HFF-Myc (cell line): ENCODE measurements around the gene YBEY.

Experiments used
- DNase-seq: peaks from one replicate; pipeline ENCODE4 v3.0.0-alpha.2; 2011; ENCODE audit warnings: low read depth; ENCODE audit errors: extremely low read depth
- H3K4me3 ChIP-seq: replicated peaks from 2 replicates; pipeline ENCODE4 v1.5.1; 2011; ENCODE audit warnings: low read depth, mild to moderate bottlenecking, control low read depth, low read length
- CTCF ChIP-seq: IDR thresholded peaks from 2 replicates; pipeline ENCODE4 v1.5.1; 2012; ENCODE audit warnings: mild to moderate bottlenecking, low read depth, low read length, control low read depth; ENCODE audit errors: missing control alignments

The YBEY gene

GRCh38 chr21:46324390-46325072 lies 38.4 kb downstream of the YBEY start:
- DNase-seq = no peak
- TF ChIP-seq CTCF = no peak
- H3K4me3 ChIP-seq = peak overlapping the region; percentile 95

- TF ChIP-seq CTCF = peak; percentile 21
- no peak for DNase-seq
- H3K4me3 ChIP-seq = peak overlapping the region; percentile 95
Observed at GRCh38 chr21:46325073-46325912, 39.2 kb downstream of the YBEY start.

- peak overlapping the region; percentile 95 for H3K4me3 ChIP-seq
- no peak for TF ChIP-seq CTCF
- DNase-seq = no peak
Observed at GRCh38 chr21:46326110-46326703, 40.1 kb downstream of the YBEY start.

- no peak for TF ChIP-seq CTCF
- H3K4me3 ChIP-seq = no peak overlapping the region
- DNase-seq = no peak
Observed at GRCh38 chr21:46327711-46328110, 41.6 kb downstream of the YBEY start.

GRCh38 chr21:46328151-46328550 lies 42.0 kb downstream of the YBEY start:
- no peak for DNase-seq
- no peak for TF ChIP-seq CTCF
- H3K4me3 ChIP-seq = no peak overlapping the region

GRCh38 chr21:46329796-46330195 lies 43.7 kb downstream of the YBEY start:
- DNase-seq = no peak
- no peak overlapping the region for H3K4me3 ChIP-seq
- TF ChIP-seq CTCF = no peak
